ENCODE results near the gene PCDHGA2.
A peak's percentile ranks its signal among the peaks of the same experiment; 100 is the strongest.
"Not testable (repeated sequence)": the region's sequence is repeated elsewhere in the genome, so short reads cannot be mapped to it uniquely, and the experiment has no call there.

The PCDHGA2 gene

GRCh38 chr5:141384471-141385267, 46.1 kb downstream of the PCDHGA2 start:
- no peak overlapping the region for H3K4me3 ChIP-seq (ENCODE audit: low read depth, low read length)
- 0 out of 2 replicates have a peak, but pooled peaks cover 4% of the 10 kb centered on the region for H3K27me3 ChIP-seq (ENCODE audit: control insufficient read depth, insufficient read depth, low read length)
- no peak overlapping the region for H3K27ac ChIP-seq (ENCODE audit: low read depth, low read length)
- H3K9me3 ChIP-seq (ENCODE audit: control insufficient read depth, insufficient read depth, low read length), result peaks cover 59% of the 10 kb centered on the region
- H3K36me3 ChIP-seq (ENCODE audit: control insufficient read depth, insufficient read depth, low read length), result no peaks in the 10 kb centered on the region
- no peaks in the 10 kb centered on the region for H3K4me1 ChIP-seq (ENCODE audit: control insufficient read depth, insufficient read depth, low read length)
- no peak overlapping the region for H3K9ac ChIP-seq (ENCODE audit: low read depth, low read length)

GRCh38 chr5:141387557-141388311, 49.2 kb downstream of the PCDHGA2 start, which contains the start of gene PCDHGB4:
TSS of gene PCDHGB4 (plus strand) at chr5:141387698. CDS start at chr5:141387885, 187 bp downstream.
- Histone ChIP-seq H3K4me3 (ENCODE audit: low read depth, low read length) (peak within 1 kb of the TSS; percentile 63), H3K9me3 (ENCODE audit: control insufficient read depth, insufficient read depth, low read length) (peaks cover 79% of the 10 kb centered on the region)
- H3K9ac ChIP-seq (ENCODE audit: low read depth, low read length); H3K27ac ChIP-seq (ENCODE audit: low read depth, low read length); H3K27me3 ChIP-seq (ENCODE audit: control insufficient read depth, insufficient read depth, low read length); H3K36me3 ChIP-seq (ENCODE audit: control insufficient read depth, insufficient read depth, low read length); H3K4me1 ChIP-seq (ENCODE audit: control insufficient read depth, insufficient read depth, low read length): not testable (repeated sequence)

- Histone ChIP-seq H3K36me3 (ENCODE audit: control insufficient read depth, insufficient read depth, low read length) (peaks cover 5% of the 10 kb centered on the region; the same call in 1 of the 2 replicates), H3K4me3 (ENCODE audit: low read depth, low read length) (peak overlapping the region; percentile 40; the same call in 1 of the 2 replicates), H3K27me3 (ENCODE audit: control insufficient read depth, insufficient read depth, low read length) (0 out of 2 replicates have a peak, but pooled peaks cover 4% of the 10 kb centered on the region), H3K9ac (ENCODE audit: low read depth, low read length) (no peak overlapping the region), H3K27ac (ENCODE audit: low read depth, low read length) (no peak overlapping the region), H3K9me3 (ENCODE audit: control insufficient read depth, insufficient read depth, low read length) (peaks cover 79% of the 10 kb centered on the region), H3K4me1 (ENCODE audit: control insufficient read depth, insufficient read depth, low read length) (no peaks in the 10 kb centered on the region)
Measured at GRCh38 chr5:141388661-141389060, 50.1 kb downstream of the PCDHGA2 start.

GRCh38 chr5:141389153-141390042, 50.8 kb downstream of the PCDHGA2 start:
- 0 out of 2 replicates have a peak, but pooled peaks cover 4% of the 10 kb centered on the region for H3K27me3 ChIP-seq (ENCODE audit: control insufficient read depth, insufficient read depth, low read length)
- H3K9ac ChIP-seq (ENCODE audit: low read depth, low read length), result no peak overlapping the region
- H3K36me3 ChIP-seq (ENCODE audit: control insufficient read depth, insufficient read depth, low read length), result peaks cover 5% of the 10 kb centered on the region; the same call in 1 of the 2 replicates
- H3K9me3 ChIP-seq (ENCODE audit: control insufficient read depth, insufficient read depth, low read length), result peaks cover 78% of the 10 kb centered on the region
- H3K4me3 ChIP-seq (ENCODE audit: low read depth, low read length), result no peak overlapping the region
- no peaks in the 10 kb centered on the region for H3K4me1 ChIP-seq (ENCODE audit: control insufficient read depth, insufficient read depth, low read length)
- H3K27ac ChIP-seq (ENCODE audit: low read depth, low read length), result no peak overlapping the region

GRCh38 chr5:141392429-141393198, 54.1 kb downstream of the PCDHGA2 start, which contains the start of gene PCDHGA8:
TSS of gene PCDHGA8 (plus strand) at chr5:141392633. CDS start at chr5:141392814, 181 bp downstream.
- 0 out of 2 replicates have a peak, but pooled peaks cover 4% of the 10 kb centered on the region for H3K27me3 ChIP-seq (ENCODE audit: control insufficient read depth, insufficient read depth, low read length)
- no peak within 1 kb of the TSS for H3K4me3 ChIP-seq (ENCODE audit: low read depth, low read length)
- peaks cover 5% of the 10 kb centered on the region; the same call in 1 of the 2 replicates for H3K36me3 ChIP-seq (ENCODE audit: control insufficient read depth, insufficient read depth, low read length)
- H3K9ac ChIP-seq (ENCODE audit: low read depth, low read length), result no peak within 1 kb of the TSS
- H3K4me1 ChIP-seq (ENCODE audit: control insufficient read depth, insufficient read depth, low read length), result no peaks in the 10 kb centered on the region
- peaks cover 83% of the 10 kb centered on the region for H3K9me3 ChIP-seq (ENCODE audit: control insufficient read depth, insufficient read depth, low read length)
- no peak within 1 kb of the TSS for H3K27ac ChIP-seq (ENCODE audit: low read depth, low read length)
